Suppressor macrophage treated with lipopolysaccharide for 1 hour (primary cell): ENCODE results near the gene CIT.

Experiments
- DNase-seq, 3 donors: peaks; one replicate each; pipeline ENCODE4 v3.0.0-alpha.2; 2020 to 2022

CIT gene

GRCh38 chr12:119797090-119797489 is 80.0 kb downstream of the CIT start:
- no peak for DNase-seq

- no peak for DNase-seq
These were observed 80.8 kb downstream of the CIT start for GRCh38 chr12:119796292-119796691.

- no peak for DNase-seq
These were observed 85.7 kb downstream of the CIT start for GRCh38 chr12:119791453-119791852.

GRCh38 chr12:119788786-119789185 is 88.3 kb downstream of the CIT start:
- no peak for DNase-seq

- no peak for DNase-seq
These were observed 90.6 kb downstream of the CIT start for GRCh38 chr12:119786539-119786938.

GRCh38 chr12:119784673-119785072 is 92.4 kb downstream of the CIT start:
- DNase-seq: no peak

- DNase-seq: no peak
These were observed 93.3 kb downstream of the CIT start for GRCh38 chr12:119783787-119784186.

- DNase-seq: no peak
These were observed 95.3 kb downstream of the CIT start for GRCh38 chr12:119781804-119782203.

GRCh38 chr12:119780786-119781434 is 96.2 kb downstream of the CIT start:
- peak in 2 of 3 donors; percentile 39 for DNase-seq

GRCh38 chr12:119775246-119775895 is 101.7 kb downstream of the CIT start:
- no peak for DNase-seq

GRCh38 chr12:119772431-119772830 is 104.7 kb downstream of the CIT start:
- no peak for DNase-seq

- DNase-seq: peak in 1 of 3 donors; percentile 4
These were observed 107.0 kb downstream of the CIT start for GRCh38 chr12:119770146-119770545.

GRCh38 chr12:119762619-119763018 is 114.5 kb downstream of the CIT start:
- DNase-seq: no peak

GRCh38 chr12:119758722-119759121 is 118.4 kb downstream of the CIT start:
- DNase-seq: no peak

- DNase-seq: no peak
These were observed 118.9 kb downstream of the CIT start for GRCh38 chr12:119758234-119758633.

GRCh38 chr12:119751961-119752360 is 125.2 kb downstream of the CIT start:
- no peak for DNase-seq

GRCh38 chr12:119749666-119750065 is 127.5 kb downstream of the CIT start:
- DNase-seq: no peak

GRCh38 chr12:119748497-119748896 is 128.6 kb downstream of the CIT start:
- DNase-seq: no peak

- DNase-seq: no peak
These were observed 131.0 kb downstream of the CIT start for GRCh38 chr12:119746169-119746568.

- DNase-seq: no peak
These were observed 132.1 kb downstream of the CIT start for GRCh38 chr12:119744900-119745606.

- no peak for DNase-seq
These were observed 134.4 kb downstream of the CIT start for GRCh38 chr12:119742700-119743099.

- DNase-seq: no peak
These were observed 136.3 kb downstream of the CIT start for GRCh38 chr12:119740830-119741229.

GRCh38 chr12:119735079-119735478 is 142.0 kb downstream of the CIT start:
- no peak for DNase-seq

- peak in 1 of 3 donors; percentile 8 for DNase-seq
These were observed 146.7 kb downstream of the CIT start for GRCh38 chr12:119730381-119730780.
